Testis (tissue), 2 donors: ENCODE measurements around the gene PPP2R2C.

ENCODE experiments used
- CTCF ChIP-seq, 3 experiments: fragments of 450-650 bp in 2 of 3; fragments of 200-600 bp in 1 of 3; sonication (generic) in 1 of 3; IDR thresholded peaks; one replicate each; pipeline ENCODE4 v1.5.1; 2016 to 2019; ENCODE audit warnings: antibody characterized with exemption in 3 of 3, mild to moderate bottlenecking in 2 of 3, moderate library complexity in 1 of 3
- POLR2A ChIP-seq: fragments of 450-650 bp; IDR thresholded peaks from one replicate; pipeline ENCODE4 v1.6.1; 2017; ENCODE audit warnings: antibody characterized with exemption, mild to moderate bottlenecking, moderate library complexity

- TF ChIP-seq CTCF (IDR thresholded peaks at IDR 0.05) (no peak), POLR2A (no peak)
These were observed 67.1 kb downstream of the PPP2R2C start for GRCh38 chr4:6405397-6405706.
